HepG2 (cell line): Measurements from ENCODE around the gene SLC44A4. TPM values are rescaled to one million over a fixed set of nuclear protein-coding genes. Genes with fewer than 3 reads are reported as not detected.
A peak's percentile ranks its signal among the peaks of the same experiment; 100 is the strongest.

Experiments used
- ATF7 ChIP-seq, 2 experiments: fragments of 450-650 bp in 1 of 2; sonication (generic) in 1 of 2; formaldehyde crosslinking in 1 of 2; IDR thresholded peaks; 2 replicates each; pipeline versions ENCODE4 v1.4.0 to v1.6.1; 2016 to 2020; ENCODE audit warnings: antibody characterized with exemption in 1 of 2, mild to moderate bottlenecking in 1 of 2, missing genetic modification reagents in 1 of 2
- CBX1 ChIP-seq: IDR thresholded peaks from one replicate; pipeline ENCODE4 v1.6.1; 2016; ENCODE audit warnings: antibody characterized with exemption, low read depth
- CBX2 ChIP-seq, 2 experiments: fragments of 200-600 bp in 1 of 2; sonication (generic); formaldehyde crosslinking in 1 of 2; IDR thresholded peaks; 2 replicates each; pipeline versions ENCODE4 v1.7.0 to v1.8.1; 2018 to 2022; ENCODE audit warnings: low read depth in 2 of 2, low read length in 1 of 2, mild to moderate bottlenecking in 1 of 2, missing genetic modification reagents in 1 of 2
- GPBP1L1 ChIP-seq: sonication (generic); formaldehyde crosslinking; IDR thresholded peaks from 2 replicates; pipeline ENCODE4 v1.5.0; 2020; ENCODE audit warnings: mild to moderate bottlenecking, missing genetic modification reagents
- GPN1 ChIP-seq: sonication (generic); formaldehyde crosslinking; IDR thresholded peaks from 2 replicates; pipeline ENCODE4 v1.5.1; 2020; ENCODE audit warnings: missing genetic modification reagents, borderline replicate concordance
- HOXA3 ChIP-seq: sonication (generic); formaldehyde crosslinking; IDR thresholded peaks from 2 replicates; pipeline ENCODE4 v1.5.0; 2020; ENCODE audit warnings: missing genetic modification reagents
- KDM5A ChIP-seq: fragments of 200-600 bp; sonication (generic); IDR thresholded peaks from 2 replicates; pipeline ENCODE4 v1.7.0; 2018; ENCODE audit warnings: antibody characterized with exemption, mild to moderate bottlenecking, low read length, borderline replicate concordance
- KLF13 ChIP-seq: sonication (generic); formaldehyde crosslinking; IDR thresholded peaks from 2 replicates; pipeline ENCODE4 v1.4.0; 2020; ENCODE audit warnings: mild to moderate bottlenecking, missing genetic modification reagents
- NCOA5 ChIP-seq: sonication (generic); formaldehyde crosslinking; IDR thresholded peaks from 2 replicates; pipeline ENCODE4 v1.4.0; 2020; ENCODE audit warnings: missing genetic modification reagents
- NFKB2 ChIP-seq: sonication (generic); formaldehyde crosslinking; IDR thresholded peaks from 2 replicates; pipeline ENCODE4 v1.4.0; 2020; ENCODE audit warnings: missing genetic modification reagents, borderline replicate concordance
- NFYC ChIP-seq: IDR thresholded peaks from 2 replicates; pipeline ENCODE4 v1.6.1; 2016; ENCODE audit warnings: missing genetic modification reagents, missing compliant biosample characterization
- SNAPC2 ChIP-seq: sonication (generic); formaldehyde crosslinking; IDR thresholded peaks from 2 replicates; pipeline ENCODE4 v1.8.1; 2022; ENCODE audit warnings: mild to moderate bottlenecking, missing genetic modification reagents
- SP2 ChIP-seq: sonication (generic); formaldehyde crosslinking; IDR thresholded peaks from 2 replicates; pipeline ENCODE4 v1.5.1; 2020; ENCODE audit warnings: mild to moderate bottlenecking, missing genetic modification reagents
- STAG1 ChIP-seq: sonication (generic); formaldehyde crosslinking; IDR thresholded peaks from 2 replicates; pipeline ENCODE4 v1.4.0; 2020; ENCODE audit warnings: missing genetic modification reagents
- ZBTB25 ChIP-seq: IDR thresholded peaks from 2 replicates; pipeline ENCODE4 v1.6.1; 2018; ENCODE audit warnings: missing genetic modification reagents
- ZBTB39 ChIP-seq: sonication (generic); formaldehyde crosslinking; IDR thresholded peaks from 2 replicates; pipeline ENCODE4 v1.5.0; 2020; ENCODE audit warnings: missing genetic modification reagents
- ZFP36L1 ChIP-seq: sonication (generic); formaldehyde crosslinking; IDR thresholded peaks from 2 replicates; pipeline ENCODE4 v1.8.0; 2022; ENCODE audit warnings: mild to moderate bottlenecking, missing genetic modification reagents, moderate library complexity
- ZFP62 ChIP-seq: sonication (generic); formaldehyde crosslinking; IDR thresholded peaks from 2 replicates; pipeline ENCODE4 v1.4.0; 2020; ENCODE audit warnings: missing genetic modification reagents
- ZHX1 ChIP-seq: sonication (generic); formaldehyde crosslinking; IDR thresholded peaks from 2 replicates; pipeline ENCODE4 v1.8.1; 2022; ENCODE audit warnings: low read depth, mild to moderate bottlenecking, missing genetic modification reagents
- ZNF615 ChIP-seq: sonication (generic); formaldehyde crosslinking; IDR thresholded peaks from 2 replicates; pipeline ENCODE4 v1.5.0; 2020; ENCODE audit warnings: mild to moderate bottlenecking, missing genetic modification reagents, borderline replicate concordance
- ZNF737 ChIP-seq: sonication (generic); formaldehyde crosslinking; IDR thresholded peaks from 2 replicates; pipeline ENCODE4 v1.5.0; 2020; ENCODE audit warnings: missing genetic modification reagents, mild to moderate bottlenecking, borderline replicate concordance
- ZNF746 ChIP-seq: sonication (generic); formaldehyde crosslinking; IDR thresholded peaks from 2 replicates; pipeline ENCODE4 v1.8.0; 2022; ENCODE audit warnings: mild to moderate bottlenecking, missing genetic modification reagents
- ZNF772 ChIP-seq: sonication (generic); formaldehyde crosslinking; IDR thresholded peaks from 2 replicates; pipeline ENCODE4 v1.5.0; 2020; ENCODE audit warnings: mild to moderate bottlenecking, missing genetic modification reagents
- polyA plus RNA-seq, 8 experiments: library from polyadenylated mRNA; depleted of rRNA in 3 of 8; stranded (reverse) in 7 of 8; unstranded in 1 of 8; fragments of >200 nt; fragmentation: Illumina TruSeq in 4 of 8; extraction: Trizol in 4 of 8; gene quantifications; 2 replicates each; pipeline versions ENCODE4 v1.2.1 to v1.2.3, GENCODE V29; 2011 to 2016; ENCODE audit warnings: low read depth in 4 of 8, missing spikeins in 1 of 8, mixed read lengths in 1 of 8; ENCODE audit not compliant: insufficient read depth in 1 of 8
- total RNA-seq, 5 experiments: library from RNA; depleted of rRNA; stranded (reverse); fragments of >200 nt; fragmentation: Illumina TruSeq; extraction: Trizol; gene quantifications; 2 replicates each; pipeline ENCODE4 v1.2.3, GENCODE V29; 2016; ENCODE audit warnings: low read depth in 1 of 5

Gene SLC44A4
- total and polyA plus RNA-seq, 2 of the 13 experiments (the other 11 are each of a cell fraction or from before 2014, with no cell fraction given): 3.5 to 5.9 TPM

- TF ChIP-seq GPBP1L1 (CRISPR knock-in tag) (no peak), CBX1 (peak; percentile 87), SP2 (CRISPR knock-in tag) (no peak), CBX2 (IDR thresholded peaks at IDR 0.05; ENCODE audit: low read depth, low read length) (no peak), CBX2 (CRISPR knock-in tag; IDR thresholded peaks at IDR 0.05; ENCODE audit: low read depth) (no peak), KLF13 (CRISPR knock-in tag) (no peak), ZFP36L1 (CRISPR knock-in tag) (no peak), ZBTB39 (CRISPR knock-in tag) (no peak), STAG1 (CRISPR knock-in tag) (peak; percentile 43; the same call in 1 of the 2 replicates), NFYC (CRISPR knock-in tag) (no peak), ZNF772 (CRISPR knock-in tag) (no peak), ZNF615 (no peak), ZBTB25 (peak; percentile 15; the same call in 1 of the 2 replicates), NFKB2 (CRISPR knock-in tag) (no peak), KDM5A (peak; percentile 61; the same call in 1 of the 2 replicates), ZHX1 (CRISPR knock-in tag) (0 out of 2 replicates have a peak, but pooled peaks have one; percentile 51), GPN1 (CRISPR knock-in tag) (no peak), ATF7 (IDR thresholded peaks at IDR 0.05) (no peak), ATF7 (CRISPR knock-in tag; IDR thresholded peaks at IDR 0.05) (peak; percentile 39; the same call in 1 of the 2 replicates), HOXA3 (peak; percentile 82), ZNF737 (CRISPR knock-in tag) (no peak), SNAPC2 (0 out of 2 replicates have a peak, but pooled peaks have one; percentile 13), ZFP62 (CRISPR knock-in tag) (no peak), NCOA5 (CRISPR knock-in tag) (no peak), ZNF746 (CRISPR knock-in tag) (peak; percentile 86; the same call in 1 of the 2 replicates)
Measured at GRCh38 chr6:31901953-31902643, 23.3 kb upstream of the SLC44A4 start, which contains the start of gene ZBTB12 (continued).
